GM18870 (cell line): ENCODE results near the gene AFF3.
"Not testable (repeated sequence)": the region's sequence is repeated elsewhere in the genome, so short reads cannot be mapped to it uniquely, and the experiment has no call there.

Experiments
- ATAC-seq: cut with Tn5 transposase; IDR thresholded peaks from one replicate; pipeline ENCODE4 v1.9.1; 2021; ENCODE audit warnings: moderate library complexity; ENCODE audit not compliant: unreplicated experiment

The AFF3 gene

GRCh38 chr2:99688699-99689098, 453.7 kb downstream of the AFF3 start:
- ATAC-seq = no peak

GRCh38 chr2:99682275-99683060, 459.9 kb downstream of the AFF3 start:
- no peak for ATAC-seq

- ATAC-seq = no peak
These were observed 461.4 kb downstream of the AFF3 start for GRCh38 chr2:99680946-99681345.

- ATAC-seq = no peak
These were observed 462.9 kb downstream of the AFF3 start for GRCh38 chr2:99679518-99679917.

GRCh38 chr2:99678625-99679024, 463.8 kb downstream of the AFF3 start:
- ATAC-seq = no peak

- no peak for ATAC-seq
These were observed 464.6 kb downstream of the AFF3 start for GRCh38 chr2:99677814-99678213.

GRCh38 chr2:99675130-99675661, 467.2 kb downstream of the AFF3 start:
- no peak for ATAC-seq

GRCh38 chr2:99674090-99674489, 468.3 kb downstream of the AFF3 start:
- no peak for ATAC-seq

GRCh38 chr2:99672766-99673350, 469.5 kb downstream of the AFF3 start:
- no peak for ATAC-seq

GRCh38 chr2:99670768-99671734, 471.3 kb downstream of the AFF3 start:
- no peak for ATAC-seq

GRCh38 chr2:99666256-99666655, 476.1 kb downstream of the AFF3 start:
- ATAC-seq = no peak

- ATAC-seq = no peak
These were observed 478.7 kb downstream of the AFF3 start for GRCh38 chr2:99663641-99664040.

GRCh38 chr2:99662761-99663341, 479.5 kb downstream of the AFF3 start:
- no peak for ATAC-seq

- not testable (repeated sequence) for ATAC-seq
These were observed 480.6 kb downstream of the AFF3 start for GRCh38 chr2:99661761-99662160.

GRCh38 chr2:99660616-99661406, 481.6 kb downstream of the AFF3 start:
- ATAC-seq = no peak

GRCh38 chr2:99659874-99660273, 482.5 kb downstream of the AFF3 start:
- no peak for ATAC-seq

- ATAC-seq = no peak
These were observed 484.6 kb downstream of the AFF3 start for GRCh38 chr2:99657691-99658258.

- no peak for ATAC-seq
These were observed 485.4 kb downstream of the AFF3 start for GRCh38 chr2:99656994-99657393.

- no peak for ATAC-seq
These were observed 489.0 kb downstream of the AFF3 start for GRCh38 chr2:99653433-99653832.

GRCh38 chr2:99652862-99653261, 489.5 kb downstream of the AFF3 start:
- no peak for ATAC-seq
